CD14-positive monocyte (primary cell): ENCODE data around the gene TACC2. TPM values are rescaled to one million over a fixed set of nuclear protein-coding genes. Genes with fewer than 3 reads are reported as not detected.

Experiments
- DNase-seq, 3 donors: peaks; one replicate each; pipeline ENCODE4 v3.0.0-alpha.2; 2011 to 2022
- H2AFZ ChIP-seq: 2 replicates; pipeline ENCODE4 v1.6.0; 2012; ENCODE audit warnings: mild to moderate bottlenecking, low read depth, low read length, inconsistent platforms; ENCODE audit not compliant: insufficient read depth, poor library complexity, severe bottlenecking
- H3K27ac ChIP-seq, 2 donors: 1 replicate in 1 of 2; 2 replicates in 1 of 2; pipeline ENCODE4 v1.5.1; 2012 to 2013; ENCODE audit warnings: low read length in 2 of 2, control low read depth in 1 of 2, inconsistent platforms in 1 of 2, low read depth in 1 of 2, mild to moderate bottlenecking in 1 of 2
- H3K27me3 ChIP-seq, 2 donors: one replicate each; pipeline versions ENCODE4 v1.6.0 to v1.6.1; 2011 to 2013; ENCODE audit warnings: low read length in 2 of 2; ENCODE audit not compliant: control insufficient read depth in 2 of 2, insufficient read depth in 2 of 2
- H3K36me3 ChIP-seq, 2 donors: replicated peaks in 1 of 2; 1 replicate in 1 of 2; 2 replicates in 1 of 2; pipeline versions ENCODE4 v1.5.1 to v1.6.1; 2012 to 2013; ENCODE audit warnings: low read length in 2 of 2, control low read depth in 1 of 2, inconsistent platforms in 1 of 2, mild to moderate bottlenecking in 1 of 2; ENCODE audit not compliant: insufficient read depth in 2 of 2, control insufficient read depth in 1 of 2
- H3K4me1 ChIP-seq, 2 donors: 1 replicate in 1 of 2; 2 replicates in 1 of 2; pipeline versions ENCODE4 v1.5.1 to v1.6.1; 2012 to 2013; ENCODE audit warnings: low read length in 2 of 2, control low read depth in 1 of 2, inconsistent platforms in 1 of 2, mild to moderate bottlenecking in 1 of 2, moderate library complexity in 1 of 2; ENCODE audit not compliant: insufficient read depth in 2 of 2, control insufficient read depth in 1 of 2
- H3K4me2 ChIP-seq: replicated peaks from 2 replicates; pipeline ENCODE3; 2012; ENCODE audit warnings: low read length, moderate library complexity, mild to moderate bottlenecking; ENCODE audit not compliant: poor library complexity, severe bottlenecking; ENCODE audit errors: extremely low read depth
- H3K4me3 ChIP-seq, 3 experiments: fragments of 200-600 bp in 1 of 3; sonication (generic) in 1 of 3; replicated peaks in 1 of 3; 1 replicate in 2 of 3; 2 replicates in 1 of 3; pipeline ENCODE4 v1.5.1; 2011 to 2013; ENCODE audit warnings: low read length in 3 of 3, mild to moderate bottlenecking in 3 of 3, control low read depth in 2 of 3, low read depth in 2 of 3, inconsistent platforms in 1 of 3, moderate library complexity in 1 of 3
- H3K79me2 ChIP-seq: 2 replicates; pipeline ENCODE4 v1.6.0; 2012; ENCODE audit warnings: mild to moderate bottlenecking, control low read depth, inconsistent platforms, low read length, moderate library complexity; ENCODE audit not compliant: insufficient read depth
- H3K9ac ChIP-seq: 2 replicates; pipeline ENCODE4 v1.6.0; 2017; ENCODE audit warnings: low read length, mild to moderate bottlenecking; ENCODE audit not compliant: insufficient read depth, poor library complexity, severe bottlenecking
- H3K9me3 ChIP-seq, 2 donors: replicated peaks in 1 of 2; 1 replicate in 1 of 2; 2 replicates in 1 of 2; pipeline versions ENCODE4 v1.5.1 to v1.6.1; 2012 to 2013; ENCODE audit warnings: low read length in 2 of 2, control low read depth in 1 of 2; ENCODE audit not compliant: control insufficient read depth in 1 of 2, insufficient read depth in 1 of 2
- H4K20me1 ChIP-seq: 2 replicates; pipeline ENCODE4 v1.6.0; 2012; ENCODE audit warnings: mild to moderate bottlenecking, low read length, control low read depth, moderate library complexity; ENCODE audit not compliant: insufficient read depth
- H3K27ac Mint-ChIP-seq, 7 donors: one replicate each; pipeline ENCODE4 v1.8.0; 2020; ENCODE audit warnings: mild to moderate bottlenecking in 7 of 7, mixed read lengths in 7 of 7, moderate library complexity in 6 of 7, inconsistent platforms in 2 of 7
- H3K27me3 Mint-ChIP-seq, 3 donors: one replicate each; pipeline ENCODE4 v1.8.0; 2021 to 2022; ENCODE audit warnings: low read depth in 3 of 3, mild to moderate bottlenecking in 3 of 3, mixed read lengths in 3 of 3, moderate library complexity in 3 of 3, inconsistent platforms in 1 of 3
- H3K36me3 Mint-ChIP-seq, 2 donors: one replicate each; pipeline ENCODE4 v1.8.0; 2020; ENCODE audit warnings: mixed read lengths in 2 of 2, inconsistent platforms in 1 of 2, mild to moderate bottlenecking in 1 of 2
- H3K4me1 Mint-ChIP-seq: one replicate; pipeline ENCODE4 v1.8.0; 2020; ENCODE audit warnings: mild to moderate bottlenecking, mixed read lengths
- H3K4me3 Mint-ChIP-seq, 2 donors: one replicate each; pipeline ENCODE4 v1.8.0; 2020; ENCODE audit warnings: mild to moderate bottlenecking in 2 of 2, mixed read lengths in 2 of 2, moderate library complexity in 1 of 2
- H3K9me3 Mint-ChIP-seq, 7 donors: one replicate each; pipeline ENCODE4 v1.8.0; 2020 to 2022; ENCODE audit warnings: mixed read lengths in 7 of 7, mild to moderate bottlenecking in 6 of 7, moderate library complexity in 6 of 7, inconsistent platforms in 2 of 7
- CTCF ChIP-seq: fragments of 200-600 bp; IDR thresholded peaks from one replicate; pipeline ENCODE4 v1.8.0; 2022; ENCODE audit warnings: antibody characterized with exemption, mild to moderate bottlenecking
- WGBS: methylation state at CpG from one replicate; pipeline ENCODE4 v1.1.5; 2013; ENCODE audit warnings: missing lambda C conversion rate; ENCODE audit not compliant: insufficient coverage; 5-methylcytosine and 5-hydroxymethylcytosine counted together
- intact Hi-C, 2 donors: fragments of 100-400 bp; cut with micrococcal nuclease; formaldehyde crosslinking; loops; one replicate each; pipeline versions ENCODE4 v1.15.0 to v1.15.1; 2023
- polyA plus RNA-seq, 3 donors: library from polyadenylated mRNA; depleted of rRNA in 1 of 3; unstranded in 2 of 3; stranded (reverse) in 1 of 3; fragments of 300-500 nt in 2 of 3; fragments of >200 nt in 1 of 3; fragmentation: Illumina TruSeq in 2 of 3; gene quantifications; 1 replicate in 2 of 3; 2 replicates in 1 of 3; pipeline ENCODE4 v1.2.3, GENCODE V29; 2012 to 2021

The TACC2 gene
- polyA plus RNA-seq, 3 donors = 0.03 TPM; not detected in 2

GRCh38 chr10:122251459-122252255, 262.7 kb downstream of the TACC2 start:
- no peak overlapping the region for H2AFZ ChIP-seq
- H3K27me3 ChIP-seq = no peaks in the 10 kb centered on the region
- no peaks in the 10 kb centered on the region for H3K36me3 Mint-ChIP-seq
- no peak overlapping the region for H3K27ac Mint-ChIP-seq
- H3K9me3 Mint-ChIP-seq = peaks cover 0 to 1% (median 0%) of the 10 kb centered on the region in 7 donors
- no peak overlapping the region for H3K27ac ChIP-seq
- H3K4me1 ChIP-seq = no peaks in the 10 kb centered on the region
- H3K36me3 ChIP-seq = no peaks in the 10 kb centered on the region
- H3K9ac ChIP-seq = no peak overlapping the region
- H3K4me3 Mint-ChIP-seq = no peak overlapping the region
- intact Hi-C loops = no loop called here
- H3K4me1 Mint-ChIP-seq = no peaks in the 10 kb centered on the region
- no peak for DNase-seq
- WGBS = 100% methylated on average over 7 of the region's 11 CpGs
- TF ChIP-seq CTCF = no peak
- H3K9me3 ChIP-seq = no peaks in the 10 kb centered on the region
- no peak overlapping the region for H3K4me2 ChIP-seq
- H3K79me2 ChIP-seq = no peaks in the 10 kb centered on the region
- no peaks in the 10 kb centered on the region for H4K20me1 ChIP-seq
- no peak overlapping the region for H3K4me3 ChIP-seq
- H3K27me3 Mint-ChIP-seq = peaks cover 2 to 5% (median 3%) of the 10 kb centered on the region in 3 donors

- WGBS = 0% methylated on average over 1 of the region's 3 CpGs
- no peak overlapping the region for H3K27ac Mint-ChIP-seq
- Histone ChIP-seq H3K9me3 (no peaks in the 10 kb centered on the region), H3K4me1 (no peaks in the 10 kb centered on the region), H4K20me1 (no peaks in the 10 kb centered on the region), H3K9ac (no peak overlapping the region), H3K79me2 (no peaks in the 10 kb centered on the region), H2AFZ (no peak overlapping the region), H3K36me3 (no peaks in the 10 kb centered on the region), H3K27ac (no peak overlapping the region), H3K4me3 (no peak overlapping the region), H3K27me3 (no peaks in the 10 kb centered on the region), H3K4me2 (no peak overlapping the region)
- intact Hi-C loops = no loop called here
- peaks cover 0 to 1% (median 0%) of the 10 kb centered on the region in 7 donors for H3K9me3 Mint-ChIP-seq
- no peaks in the 10 kb centered on the region for H3K4me1 Mint-ChIP-seq
- no peak for TF ChIP-seq CTCF
- no peak for DNase-seq
- H3K27me3 Mint-ChIP-seq = peaks cover 2 to 10% (median 4%) of the 10 kb centered on the region in 3 donors
- no peaks in the 10 kb centered on the region for H3K36me3 Mint-ChIP-seq
- no peak overlapping the region for H3K4me3 Mint-ChIP-seq
Measured at GRCh38 chr10:122252805-122253204, 263.8 kb downstream of the TACC2 start.
